NCI-H1048 (cell line): ENCODE results near the gene BPIFA2.
"Not testable (repeated sequence)": the region's sequence is repeated elsewhere in the genome, so short reads cannot be mapped to it uniquely, and the experiment has no call there.

Source experiments
- DNase-seq: peaks from one replicate; lab custom pipeline; 2025; lab: John Stamatoyannopoulos, UW

The BPIFA2 gene

DNA sequence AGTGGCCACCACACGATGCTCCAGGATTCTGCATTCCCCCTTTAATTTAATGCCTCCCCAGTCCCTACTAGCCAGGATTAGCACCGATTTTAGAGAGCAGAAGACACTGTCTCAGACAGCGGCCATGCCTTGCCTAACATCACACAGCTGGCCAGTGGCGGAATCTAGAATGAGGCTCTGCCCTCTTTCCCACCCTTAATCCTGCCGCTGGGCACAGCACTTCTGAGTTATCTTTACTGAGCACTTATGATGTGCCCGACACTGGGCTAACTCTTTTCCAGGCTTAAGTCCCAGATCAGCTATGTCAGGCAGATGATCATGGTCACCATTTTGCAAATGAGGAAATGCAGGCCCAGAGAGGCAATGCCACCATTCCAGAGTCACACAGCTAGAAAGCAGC is 5.6 kb upstream of the BPIFA2 start:
- DNase-seq: no peak

DNA sequence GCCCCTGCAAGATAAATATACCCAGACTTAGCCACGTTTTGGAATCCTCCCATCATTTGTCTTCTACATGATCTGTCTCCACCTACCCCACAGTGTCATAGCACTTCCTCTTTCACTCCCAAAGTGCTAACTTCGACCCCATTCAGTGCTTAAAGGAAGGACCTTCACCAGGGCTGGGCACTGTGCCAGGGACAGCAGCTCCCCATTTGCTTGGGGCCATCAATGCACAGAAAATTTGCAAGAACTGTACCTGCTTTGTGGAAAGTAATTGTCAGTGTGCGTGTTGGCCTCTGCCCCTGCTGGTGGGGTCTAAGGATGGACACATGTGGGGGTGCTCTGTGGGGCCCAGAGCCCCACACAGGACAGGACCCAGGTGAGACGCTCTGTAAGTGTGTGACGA is 5.2 kb upstream of the BPIFA2 start:
- DNase-seq: no peak

DNA sequence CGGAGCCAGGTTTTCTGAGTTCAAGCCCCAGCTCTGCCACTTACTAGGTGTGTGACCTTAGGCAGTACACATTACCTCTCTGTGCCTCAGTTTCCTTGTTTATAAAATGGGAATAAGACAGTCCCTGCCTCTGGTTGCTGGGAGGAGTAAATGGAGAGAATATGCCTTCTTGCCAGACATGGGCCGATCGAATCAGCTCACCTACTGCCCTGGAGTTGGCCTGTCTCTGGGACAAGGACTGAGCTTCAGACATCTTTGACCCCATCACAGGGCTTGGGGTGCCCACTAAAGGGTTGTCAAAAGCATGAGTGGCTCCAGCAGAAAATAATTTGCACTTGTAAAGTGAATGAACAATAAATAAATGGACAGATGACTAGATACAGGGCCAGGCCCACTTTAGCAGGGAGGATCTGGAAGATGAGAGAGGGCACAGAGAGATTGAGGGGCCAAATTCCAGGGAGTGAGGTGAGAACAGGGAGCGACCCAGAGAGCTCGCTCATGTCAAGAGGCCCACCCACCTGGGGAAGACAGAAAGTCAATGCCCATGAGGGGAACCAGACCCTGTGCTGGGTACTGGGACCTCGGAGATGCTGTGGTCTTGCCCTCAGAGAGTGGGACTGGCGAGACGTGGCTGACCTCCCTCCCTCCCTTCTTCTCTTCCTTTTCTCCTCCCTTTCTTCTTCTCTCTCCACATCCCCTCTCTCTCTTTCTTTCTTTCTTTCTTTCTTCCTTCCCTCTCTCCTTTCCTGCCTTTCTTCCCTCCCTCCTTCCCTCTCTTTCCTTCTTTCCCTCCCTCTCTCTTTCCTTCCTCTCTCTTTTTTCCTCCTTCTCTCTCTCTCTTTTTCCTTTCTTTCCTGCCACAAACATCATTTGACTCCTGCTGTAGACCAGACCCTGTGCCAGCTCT is 3.9 kb upstream of the BPIFA2 start:
- no peak for DNase-seq

- no peak for DNase-seq
Observed at GRCh38 chr20:33164763-33165095, 3.2 kb upstream of the BPIFA2 start.

GRCh38 chr20:33165416-33166055 is 2.4 kb upstream of the BPIFA2 start:
- DNase-seq: no peak

DNA sequence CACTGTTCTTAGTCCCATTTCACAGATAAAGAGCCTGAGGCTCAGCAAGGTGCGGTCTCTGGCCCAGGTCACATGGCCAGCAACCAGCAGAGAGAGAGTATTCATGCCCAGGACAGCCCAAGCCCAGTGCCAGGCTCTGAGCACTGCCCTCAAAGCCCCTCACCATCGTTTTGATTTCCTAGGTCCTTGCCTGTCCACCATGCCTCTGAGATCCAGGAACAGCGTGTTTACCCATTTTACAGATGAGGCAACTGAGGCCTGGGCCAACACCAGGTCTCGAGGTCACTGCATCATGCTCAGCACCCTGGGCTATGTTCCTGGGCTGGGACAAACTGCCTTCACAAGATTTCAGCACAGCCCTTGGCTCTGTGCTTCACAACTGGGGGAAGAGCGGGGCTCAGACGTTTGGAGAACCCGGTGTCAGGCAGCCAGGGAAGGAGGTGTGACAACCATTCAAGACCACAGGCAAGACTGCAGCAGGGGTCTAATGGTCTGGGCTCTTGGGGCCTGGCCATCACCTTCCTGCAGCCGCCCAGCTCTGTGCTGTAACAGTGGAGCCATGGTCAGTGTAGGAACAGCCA is 1.3 kb upstream of the BPIFA2 start:
- DNase-seq: no peak

DNA sequence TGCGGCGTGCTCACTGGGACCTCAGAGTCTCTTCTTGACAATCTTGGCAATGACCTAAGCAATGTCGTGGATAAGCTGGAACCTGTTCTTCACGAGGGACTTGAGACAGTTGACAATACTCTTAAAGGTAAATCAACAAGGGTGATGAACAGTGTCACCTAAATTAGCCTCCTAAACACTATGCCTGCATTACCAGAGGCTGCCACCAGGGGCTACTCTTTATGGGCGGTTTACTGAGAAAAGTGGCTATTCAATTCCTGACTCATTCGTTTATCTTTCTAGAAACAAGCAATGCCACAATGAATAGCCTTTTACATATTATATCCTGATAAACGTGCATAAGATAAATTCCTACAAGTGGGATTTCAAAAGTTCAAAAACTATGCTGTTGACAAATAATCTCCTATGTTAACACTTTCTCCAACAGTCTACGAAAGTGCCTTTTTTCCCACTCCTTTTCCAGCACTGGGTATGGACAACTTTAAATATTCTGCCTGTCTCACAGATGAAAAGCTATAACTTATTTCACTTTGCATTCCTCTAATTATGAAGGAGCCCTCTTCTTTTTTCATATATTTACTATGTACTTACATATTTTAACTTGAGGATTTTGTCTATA is 1.3 kb downstream of the BPIFA2 start:
- no peak for DNase-seq

DNA sequence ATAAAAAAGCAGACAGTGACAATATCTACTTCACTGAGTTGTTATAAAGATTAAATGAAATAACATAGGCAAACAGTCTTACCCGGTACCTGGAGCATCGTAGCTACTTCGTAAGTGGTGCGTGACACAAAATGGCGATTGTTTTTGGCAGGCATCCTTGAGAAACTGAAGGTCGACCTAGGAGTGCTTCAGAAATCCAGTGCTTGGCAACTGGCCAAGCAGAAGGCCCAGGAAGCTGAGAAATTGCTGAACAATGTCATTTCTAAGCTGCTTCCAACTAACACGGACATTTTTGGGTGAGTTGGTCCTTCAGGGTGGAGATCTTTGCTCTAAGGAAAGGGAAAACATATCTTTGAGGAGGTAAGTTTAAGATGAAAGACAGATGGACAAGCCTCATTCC is 4.8 kb downstream of the BPIFA2 start:
- DNase-seq: no peak

GRCh38 chr20:33175123-33175522 is 7.2 kb downstream of the BPIFA2 start:
- DNase-seq: no peak

DNA sequence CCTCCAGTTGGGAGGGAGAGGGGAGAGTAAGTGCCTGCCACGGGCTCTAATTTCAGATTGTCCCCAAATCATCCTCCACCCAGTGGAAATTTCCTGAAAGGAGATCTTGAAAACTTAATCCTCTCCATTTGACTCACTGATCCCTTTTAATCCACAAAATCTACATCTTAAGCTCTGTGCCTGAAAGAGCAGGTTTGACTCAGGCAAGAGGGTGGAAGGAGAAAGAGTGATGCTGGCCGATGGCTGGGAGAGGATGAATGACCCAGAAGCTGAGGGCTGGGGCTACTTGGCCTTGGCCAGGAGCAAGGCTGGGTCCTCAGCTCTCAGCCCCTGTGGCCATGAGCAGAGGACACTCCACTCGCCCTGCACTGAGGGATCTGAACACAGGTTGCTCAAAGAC is 8.1 kb downstream of the BPIFA2 start:
- DNase-seq: no peak

DNA sequence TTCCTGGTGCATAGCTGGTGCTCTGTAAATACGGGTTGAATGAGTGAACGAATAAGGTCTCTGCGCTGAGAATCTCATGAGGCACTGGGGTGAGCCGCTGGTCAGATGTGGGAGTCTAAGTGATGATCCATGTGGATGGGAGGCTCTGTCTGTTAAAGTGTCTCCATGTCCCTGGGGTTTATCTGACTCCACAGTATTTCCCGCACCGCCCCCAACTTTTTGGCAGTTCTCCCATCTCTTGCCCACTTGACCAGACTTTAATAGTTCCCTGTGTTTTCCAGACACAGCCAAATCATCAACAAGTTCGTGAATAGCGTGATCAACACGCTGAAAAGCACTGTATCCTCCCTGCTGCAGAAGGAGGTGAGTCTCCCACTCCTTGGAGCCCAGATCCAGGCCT is 9.9 kb downstream of the BPIFA2 start:
- no peak for DNase-seq

- DNase-seq: no peak
Observed at GRCh38 chr20:33178726-33179125, 10.8 kb downstream of the BPIFA2 start.

- no peak for DNase-seq
Observed at GRCh38 chr20:33180169-33180568, 12.2 kb downstream of the BPIFA2 start.

GRCh38 chr20:33181482-33182093 is 13.6 kb downstream of the BPIFA2 start:
- no peak for DNase-seq

GRCh38 chr20:33183312-33183711 is 15.4 kb downstream of the BPIFA2 start:
- DNase-seq: no peak

DNA sequence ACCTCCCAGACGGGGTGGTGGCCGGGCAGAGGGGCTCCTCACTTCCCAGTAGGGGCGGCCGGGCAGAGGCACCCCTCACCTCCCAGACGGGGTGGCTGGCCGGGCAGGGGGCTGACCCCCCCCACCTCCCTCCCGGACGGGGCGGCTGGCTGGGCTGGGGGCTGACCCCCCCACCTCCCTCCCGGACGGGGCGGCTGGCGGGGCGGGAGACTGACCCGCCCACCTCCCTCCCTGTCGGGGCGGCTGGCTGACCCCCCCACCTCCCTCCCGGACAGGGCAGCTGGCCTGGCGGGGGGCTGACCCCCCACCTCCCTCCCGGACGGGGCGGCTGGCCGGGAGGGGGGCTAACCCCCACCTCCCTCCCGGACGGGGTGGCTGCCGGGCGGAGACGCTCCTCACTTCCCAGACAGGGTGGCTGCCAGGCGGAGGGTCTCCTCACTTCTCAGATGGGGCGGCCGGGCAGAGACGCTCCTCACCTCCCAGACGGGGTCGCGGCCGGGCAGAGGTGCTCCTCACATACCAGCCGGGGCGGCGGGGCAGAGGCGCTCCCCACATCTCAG is 17.2 kb downstream of the BPIFA2 start:
- not testable (repeated sequence) for DNase-seq

- no peak for DNase-seq
Observed at GRCh38 chr20:33187491-33187890, 19.5 kb downstream of the BPIFA2 start.

DNA sequence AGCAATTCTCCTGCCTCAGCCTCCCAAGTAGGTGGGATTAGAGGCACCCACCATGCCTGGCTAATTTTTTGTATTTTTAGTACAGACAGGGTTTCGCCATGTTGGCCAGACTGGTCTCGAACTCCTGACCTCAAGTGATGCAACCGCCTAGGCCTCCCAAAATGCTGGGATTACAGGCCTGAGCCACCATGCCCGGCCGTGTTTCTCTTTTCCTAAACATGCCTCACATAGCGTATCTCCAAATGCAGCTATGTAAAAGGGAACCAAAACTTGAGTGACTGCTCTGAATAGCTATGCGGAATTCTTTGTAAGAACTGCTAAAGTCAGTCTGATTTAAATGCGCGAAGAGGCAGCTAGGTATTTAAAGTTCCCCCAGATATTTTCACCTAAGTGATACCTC is 20.5 kb downstream of the BPIFA2 start:
- DNase-seq: no peak

GRCh38 chr20:33191484-33191883 is 23.5 kb downstream of the BPIFA2 start:
- DNase-seq: no peak

DNA sequence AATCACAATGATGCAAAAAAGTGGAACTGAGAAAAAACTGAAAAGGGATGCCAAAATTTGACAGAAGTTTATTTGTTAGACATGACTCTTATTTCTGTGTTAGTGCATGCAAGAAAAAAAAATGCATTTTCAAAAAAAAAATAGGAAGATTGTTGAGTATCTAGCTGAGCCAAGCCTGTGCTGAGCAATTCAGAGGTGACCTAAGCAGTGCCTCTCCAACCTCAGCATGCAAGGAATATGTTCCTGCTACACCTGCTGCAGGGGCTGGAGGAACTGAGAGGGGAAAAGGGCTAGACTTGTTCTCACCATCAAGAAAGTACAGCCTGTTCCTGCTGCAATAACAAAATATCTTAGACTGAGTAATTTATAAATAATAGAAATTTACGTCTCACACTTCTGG is 24.0 kb downstream of the BPIFA2 start:
- no peak for DNase-seq

DNA sequence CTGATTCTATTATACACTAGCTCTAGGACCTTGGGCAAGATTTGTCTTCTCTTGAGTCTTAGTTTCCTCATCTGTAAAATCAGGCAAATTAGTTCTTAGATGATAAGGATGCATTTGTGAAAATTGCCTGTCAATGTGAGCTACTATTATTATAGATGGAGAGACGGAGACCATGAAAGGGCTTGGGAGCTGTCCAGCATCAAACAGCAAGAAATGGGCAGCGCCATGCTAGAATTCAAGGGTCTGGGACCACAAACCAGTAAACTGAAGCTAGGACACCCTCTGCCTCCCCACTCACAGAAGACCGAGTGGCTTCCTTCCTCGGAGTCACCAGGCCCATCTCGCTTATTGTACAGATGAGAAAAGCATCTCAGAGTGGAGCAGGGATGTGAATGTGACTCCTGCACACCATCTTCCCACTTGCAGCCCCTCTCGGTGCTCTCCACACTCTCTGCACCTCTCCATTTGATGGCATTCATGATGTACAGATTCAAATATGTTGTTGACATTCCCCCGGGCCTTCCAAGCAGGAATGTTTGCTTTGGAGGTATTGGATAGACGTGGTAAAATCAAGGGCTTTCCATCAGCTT is 25.0 kb downstream of the BPIFA2 start:
- DNase-seq: no peak

DNA sequence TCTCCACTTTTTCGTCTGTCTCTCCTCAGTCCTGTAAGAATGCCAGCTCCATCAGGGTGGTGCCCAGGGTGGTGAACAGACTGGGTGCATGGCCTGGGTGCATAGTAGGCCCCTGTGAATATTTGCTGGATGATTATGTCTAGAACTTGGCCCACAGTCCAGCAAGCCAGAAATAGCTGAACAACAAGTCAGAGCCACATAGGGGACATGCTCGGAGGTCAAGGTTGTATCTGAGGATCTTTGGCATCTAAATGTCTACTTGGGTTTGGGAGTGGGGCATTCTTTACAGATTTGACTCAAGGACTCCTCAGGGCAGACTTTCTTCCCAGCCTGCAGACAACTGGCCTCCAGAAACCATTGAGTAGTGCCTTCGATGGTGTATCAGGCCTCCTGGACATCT is 31.1 kb downstream of the BPIFA2 start:
- no peak for DNase-seq
